HG02798 (cell line): Measurements from ENCODE around the gene WSCD2.
"Not testable (repeated sequence)": the region's sequence is repeated elsewhere in the genome, so short reads cannot be mapped to it uniquely, and the experiment has no call there.

Experiments used
- ATAC-seq: cut with Tn5 transposase; IDR thresholded peaks from one replicate; pipeline ENCODE4 v1.9.1; 2021; ENCODE audit warnings: mild to moderate bottlenecking; ENCODE audit not compliant: unreplicated experiment, poor library complexity

The WSCD2 gene

GRCh38 chr12:108190529-108190928 is 61.4 kb downstream of the WSCD2 start:
- no peak for ATAC-seq

DNA sequence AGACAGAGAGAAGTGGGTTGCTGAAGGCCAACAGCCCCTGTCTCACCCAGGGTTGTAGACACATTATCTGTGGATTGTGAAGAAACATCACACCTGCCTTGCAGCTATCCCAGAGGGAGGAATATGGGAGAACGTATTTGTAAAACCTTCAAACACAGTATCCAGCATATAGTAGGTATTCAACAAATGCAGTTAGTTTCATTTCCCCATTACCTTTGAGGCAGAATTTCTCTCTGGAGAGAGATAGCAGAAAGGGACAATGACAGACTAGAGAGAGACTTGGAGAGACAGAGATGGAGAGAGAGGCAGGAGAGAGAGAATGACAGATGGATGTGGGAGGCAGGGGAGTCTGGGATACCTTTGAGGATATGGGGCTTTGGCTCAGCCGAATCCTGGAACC is 62.0 kb downstream of the WSCD2 start:
- no peak for ATAC-seq

DNA sequence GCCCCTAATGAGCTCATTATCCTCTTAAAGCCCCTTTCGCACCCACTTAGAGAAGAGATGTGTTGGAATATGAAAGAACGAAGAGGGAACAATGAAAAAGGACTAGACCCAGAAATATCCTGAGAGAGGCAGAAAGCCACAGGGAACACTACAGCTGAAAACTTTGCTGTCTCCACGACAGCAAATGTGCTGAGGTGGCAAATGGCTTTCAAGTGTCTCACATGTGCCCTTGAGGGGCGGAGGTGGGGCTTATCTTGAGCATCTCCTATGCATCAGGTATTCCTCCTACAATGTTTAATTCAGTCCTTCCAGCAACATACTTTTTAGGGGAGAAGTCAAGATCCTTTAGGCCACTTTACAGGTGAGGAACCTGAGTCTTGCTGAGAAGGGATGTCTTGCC is 62.9 kb downstream of the WSCD2 start:
- no peak for ATAC-seq

GRCh38 chr12:108193493-108193892 is 64.4 kb downstream of the WSCD2 start:
- ATAC-seq, result no peak

- ATAC-seq, result no peak
These were observed 64.8 kb downstream of the WSCD2 start for GRCh38 chr12:108193917-108194316.

GRCh38 chr12:108194585-108194984 is 65.5 kb downstream of the WSCD2 start:
- no peak for ATAC-seq

DNA sequence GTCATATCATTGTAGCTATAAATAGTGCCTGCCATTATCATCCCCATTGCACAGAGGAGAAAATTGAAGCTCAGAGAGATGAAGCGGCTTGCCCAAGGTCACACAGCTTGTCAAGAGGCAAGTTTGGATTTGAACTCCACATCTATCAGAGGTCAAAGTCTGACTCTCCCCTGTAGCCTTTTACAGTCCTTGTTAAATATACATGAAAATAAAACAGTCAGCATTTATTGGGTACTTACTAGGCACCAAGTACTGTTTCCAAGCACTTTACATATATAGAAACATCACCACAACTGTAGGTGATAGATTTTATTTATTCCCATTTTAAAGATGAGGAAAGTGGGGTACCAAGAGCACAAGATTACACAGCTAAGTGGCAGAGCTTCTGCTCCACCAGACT is 67.2 kb downstream of the WSCD2 start:
- no peak for ATAC-seq

DNA sequence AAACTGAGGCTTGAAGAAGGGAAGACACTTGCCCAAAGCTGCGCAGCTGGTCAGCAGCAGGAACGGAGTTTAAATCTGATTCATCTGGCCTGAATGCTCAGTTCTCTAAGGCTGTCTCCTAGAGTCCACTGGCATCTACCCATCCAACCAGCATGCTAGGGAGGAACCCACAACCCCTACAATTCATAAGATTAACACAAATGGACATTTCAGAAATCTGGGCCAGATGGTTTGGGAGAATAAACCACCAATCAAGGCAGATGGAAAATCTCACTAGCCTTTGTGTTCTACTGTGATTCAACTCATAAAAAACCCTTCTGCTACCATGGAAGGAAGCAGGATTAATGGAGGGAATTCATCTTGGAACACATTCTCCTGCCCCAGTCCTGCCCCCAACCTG is 67.8 kb downstream of the WSCD2 start:
- ATAC-seq, result no peak

- ATAC-seq, result no peak
These were observed 69.0 kb downstream of the WSCD2 start for GRCh38 chr12:108198043-108198442.

GRCh38 chr12:108199106-108199505 is 70.0 kb downstream of the WSCD2 start:
- ATAC-seq, result no peak

- ATAC-seq, result no peak
These were observed 72.7 kb downstream of the WSCD2 start for GRCh38 chr12:108201808-108202207.

DNA sequence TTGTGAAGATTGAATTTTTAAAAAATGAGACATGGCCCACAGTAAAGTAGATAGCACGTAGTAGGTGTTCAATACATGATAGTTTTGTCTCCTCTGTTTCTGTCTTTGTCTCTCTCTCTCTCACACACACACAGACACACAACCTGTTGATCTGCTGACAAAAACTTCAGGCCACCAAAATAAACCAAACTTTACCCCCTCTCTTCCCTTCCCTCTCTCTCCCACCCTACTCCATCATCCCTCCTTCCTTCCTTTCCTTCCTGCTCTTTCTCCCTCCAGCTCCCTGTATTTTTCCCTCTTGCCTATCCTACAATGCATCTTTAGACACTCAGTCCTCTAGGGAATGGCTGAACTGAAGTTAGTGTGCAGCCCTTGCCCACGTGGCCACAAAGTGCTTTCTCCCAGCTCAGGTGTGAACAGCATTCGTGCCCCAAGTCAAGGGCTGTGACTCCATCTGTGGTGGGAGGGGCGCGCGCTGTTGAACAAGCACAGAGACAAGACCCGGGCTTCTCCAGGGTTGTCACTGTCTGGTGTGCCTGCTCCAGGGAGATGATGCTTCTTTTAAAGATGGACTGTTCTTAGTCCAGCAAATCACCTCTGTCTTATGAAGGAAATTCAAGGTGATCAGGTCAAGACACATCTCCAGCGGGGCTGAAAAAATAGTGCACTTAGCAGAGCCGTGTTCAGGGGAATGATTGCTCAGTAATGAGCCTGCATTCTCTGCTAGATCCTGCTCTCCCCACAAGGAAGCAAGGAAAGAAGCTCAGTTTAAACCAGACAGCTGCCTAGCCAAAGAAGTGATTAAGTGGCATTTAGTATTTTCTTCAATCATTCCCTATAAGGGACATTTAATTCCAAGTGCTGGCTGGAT is 75.3 kb downstream of the WSCD2 start:
- ATAC-seq, result no peak

DNA sequence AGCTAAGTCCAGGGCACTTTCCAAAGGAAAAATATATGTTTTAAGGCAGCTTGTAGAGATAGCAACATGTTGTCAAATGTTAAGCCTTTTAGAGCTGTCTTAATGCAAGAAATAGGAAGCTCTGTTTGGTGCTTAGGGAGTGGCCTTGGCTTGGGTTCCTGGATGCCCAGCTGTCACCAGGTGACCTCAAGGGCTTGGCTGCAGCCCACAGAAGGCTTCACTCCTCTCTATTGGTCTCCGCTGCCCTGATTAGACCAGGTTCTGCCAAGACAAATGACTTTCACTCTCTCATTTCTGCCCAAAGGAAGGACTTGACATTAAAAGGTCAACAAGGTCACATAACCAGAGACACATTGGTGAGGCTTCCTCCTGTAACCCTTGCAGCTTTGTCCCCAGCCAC is 76.8 kb downstream of the WSCD2 start:
- ATAC-seq, result no peak

- no peak for ATAC-seq
These were observed 79.0 kb downstream of the WSCD2 start for GRCh38 chr12:108207791-108208730.

DNA sequence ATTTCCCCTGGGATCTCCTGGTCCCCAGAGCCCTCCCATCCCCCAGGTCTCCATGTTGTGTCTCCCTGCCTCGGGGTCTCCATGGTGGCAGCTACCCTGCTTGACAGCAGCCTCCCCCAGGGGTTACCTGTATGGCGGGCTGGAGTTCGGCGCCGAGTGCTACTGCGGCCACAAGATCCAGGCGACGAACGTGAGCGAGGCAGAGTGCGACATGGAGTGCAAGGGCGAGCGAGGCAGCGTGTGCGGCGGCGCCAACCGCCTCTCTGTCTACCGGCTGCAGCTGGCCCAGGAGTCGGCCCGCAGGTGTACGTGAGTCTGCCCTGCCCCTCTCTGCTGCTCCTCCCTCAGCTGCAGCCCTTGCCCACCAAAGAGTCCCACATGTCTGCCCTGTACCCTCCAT is 80.9 kb downstream of the WSCD2 start:
- ATAC-seq, result no peak

- no peak for ATAC-seq
These were observed 82.1 kb downstream of the WSCD2 start for GRCh38 chr12:108211157-108211556.

DNA sequence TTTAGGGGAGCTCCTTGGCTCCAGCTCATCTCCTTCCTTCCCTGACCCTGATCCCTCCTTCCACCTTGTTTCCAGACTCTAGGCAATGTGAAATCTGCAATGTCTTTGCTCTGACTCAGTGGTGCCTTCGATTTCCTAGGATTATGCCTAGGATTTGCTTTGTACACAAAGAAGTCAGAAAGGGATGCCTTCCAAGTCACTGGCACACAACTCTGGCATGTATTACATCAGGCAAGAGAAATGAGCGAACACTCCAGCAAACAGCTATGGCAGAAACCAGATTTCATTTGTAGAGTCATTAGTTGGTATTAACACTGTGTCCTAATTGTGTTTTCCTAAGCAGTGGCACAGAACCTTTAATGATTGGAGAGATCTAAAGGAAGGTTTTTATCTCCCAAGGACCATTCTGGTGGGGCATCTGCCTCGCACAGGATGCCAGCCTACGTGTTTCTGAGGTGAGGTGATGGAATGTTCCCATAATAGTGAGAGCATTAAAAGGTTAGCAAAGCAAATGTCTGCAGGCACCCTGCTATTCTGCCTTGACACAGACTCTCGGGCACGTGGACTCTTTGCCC is 84.9 kb downstream of the WSCD2 start:
- no peak for ATAC-seq

DNA sequence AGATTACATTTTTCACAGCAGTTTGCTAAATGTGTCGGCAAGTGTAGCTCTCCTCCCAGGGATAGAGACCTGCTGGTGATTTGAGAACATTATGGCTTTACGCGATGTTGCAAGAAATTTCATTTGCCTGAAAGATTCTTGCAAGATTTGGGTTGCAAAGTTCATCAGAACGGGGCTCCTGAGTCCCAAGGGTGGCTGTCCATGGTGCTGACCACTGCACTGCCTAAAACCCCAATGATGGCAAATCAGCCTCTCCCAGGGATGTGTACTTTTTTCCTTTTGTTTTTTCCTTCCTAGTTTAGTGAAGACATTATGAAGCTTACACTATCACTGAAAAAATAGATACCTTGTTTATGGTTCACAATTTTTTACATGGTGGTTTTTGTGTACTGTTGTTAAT is 85.4 kb downstream of the WSCD2 start:
- ATAC-seq, result no peak

GRCh38 chr12:108215458-108215857 is 86.4 kb downstream of the WSCD2 start:
- ATAC-seq, result no peak

DNA sequence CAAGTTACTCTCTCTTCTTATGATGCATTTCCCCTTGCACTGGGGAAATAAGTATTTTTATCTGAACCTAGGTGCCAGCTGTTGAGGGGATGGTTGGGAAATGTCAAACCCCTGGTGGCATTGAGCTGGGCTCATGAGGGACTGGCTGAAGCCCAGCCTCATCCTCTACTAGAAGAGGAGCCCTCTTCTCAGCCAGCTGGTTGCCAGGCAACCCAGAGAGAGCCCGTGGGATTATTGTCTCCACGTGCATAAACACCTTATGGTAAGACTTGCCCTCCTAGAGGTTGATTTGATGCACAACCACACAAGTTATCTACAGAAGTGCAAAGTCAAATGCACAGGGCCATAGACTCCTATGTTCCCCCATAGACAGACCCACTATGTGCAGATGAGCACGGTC is 89.8 kb downstream of the WSCD2 start:
- no peak for ATAC-seq

- ATAC-seq, result not testable (repeated sequence)
These were observed 96.0 kb downstream of the WSCD2 start for GRCh38 chr12:108225101-108225500.
